Smooth muscle cell (in vitro differentiated cells): ENCODE measurements around the gene LCA5. TPM values are rescaled to one million over a fixed set of nuclear protein-coding genes. Genes with fewer than 3 reads are reported as not detected.

Experiments used
- DNase-seq: peaks from one replicate; lab custom pipeline; 2025; ENCODE audit not compliant: unreplicated experiment; lab: John Stamatoyannopoulos, UW
- H2AFZ ChIP-seq: fragments of 200-600 bp; sonication (generic); 2 replicates; pipeline ENCODE4 v1.6.0; 2016; ENCODE audit warnings: antibody characterized with exemption, low read depth, mild to moderate bottlenecking
- H3F3A ChIP-seq: fragments of 200-600 bp; sonication (generic); 2 replicates; pipeline ENCODE4 v1.6.0; 2017; ENCODE audit warnings: antibody characterized with exemption, low read depth
- H3K27ac ChIP-seq: fragments of 200-600 bp; sonication (generic); 2 replicates; pipeline ENCODE4 v1.5.1; 2016; ENCODE audit warnings: low read depth, mild to moderate bottlenecking
- H3K27me3 ChIP-seq: fragments of 200-600 bp; sonication (generic); 2 replicates; pipeline ENCODE4 v1.6.1; 2016; ENCODE audit warnings: low read depth, mild to moderate bottlenecking
- H3K36me3 ChIP-seq: fragments of 200-600 bp; sonication (generic); 2 replicates; pipeline ENCODE4 v1.5.1; 2016; ENCODE audit warnings: low read depth
- H3K4me1 ChIP-seq: fragments of 200-600 bp; sonication (generic); 2 replicates; pipeline ENCODE4 v1.5.1; 2016; ENCODE audit warnings: low read depth
- H3K4me2 ChIP-seq: fragments of 200-600 bp; sonication (generic); 2 replicates; pipeline ENCODE4 v1.6.0; 2016; ENCODE audit warnings: mild to moderate bottlenecking
- H3K4me3 ChIP-seq: fragments of 200-600 bp; sonication (generic); 2 replicates; pipeline ENCODE4 v1.5.1; 2016; ENCODE audit warnings: mild to moderate bottlenecking
- H3K79me2 ChIP-seq: fragments of 200-600 bp; sonication (generic); 2 replicates; pipeline ENCODE4 v1.6.0; 2016; ENCODE audit warnings: low read depth, mild to moderate bottlenecking
- H3K9ac ChIP-seq: fragments of 200-600 bp; sonication (generic); 2 replicates; pipeline ENCODE4 v1.6.0; 2016; ENCODE audit warnings: low read depth
- H3K9me3 ChIP-seq: fragments of 200-600 bp; sonication (generic); replicated peaks from 2 replicates; pipeline ENCODE4 v1.5.1; 2016; ENCODE audit warnings: low read depth
- H4K20me1 ChIP-seq: fragments of 200-600 bp; sonication (generic); 2 replicates; pipeline ENCODE4 v1.6.0; 2016; ENCODE audit warnings: low read depth
- CTCF ChIP-seq: fragments of 200-600 bp; sonication (generic); IDR thresholded peaks from 2 replicates; pipeline ENCODE4 v1.5.1; 2017; ENCODE audit warnings: borderline replicate concordance, mild to moderate bottlenecking, antibody characterized with exemption; ENCODE audit not compliant: insufficient read depth, poor library complexity, severe bottlenecking
- WGBS: methylation state at CpG from one replicate; pipeline ENCODE4 v1.1.7; 2016; ENCODE audit warnings: low lambda C conversion rate; 5-methylcytosine and 5-hydroxymethylcytosine counted together
- polyA plus RNA-seq: library from polyadenylated mRNA; unstranded; fragments of >200 nt; fragmentation: Nextera tagmentation; extraction: Ambion mirVana; gene quantifications from 2 replicates; pipeline ENCODE4 v1.2.1, GENCODE V29; 2016
- total RNA-seq: library from RNA; depleted of rRNA; stranded (reverse); fragments of >200 nt; gene quantifications from 2 replicates; pipeline ENCODE4 v1.2.3, GENCODE V29; 2014

Gene LCA5
- total and polyA plus RNA-seq, 2 experiments from 2014 or later: 3.0 to 8.9 TPM

GRCh38 chr6:79510707-79511106 is 26.5 kb downstream of the LCA5 start:
- H3F3A ChIP-seq: no peaks in the 10 kb centered on the region
- H3K27ac ChIP-seq: no peak overlapping the region
- no peak overlapping the region for H3K9ac ChIP-seq
- no peaks in the 10 kb centered on the region for H4K20me1 ChIP-seq
- H3K4me3 ChIP-seq: no peak overlapping the region
- DNase-seq: no peak
- no peaks in the 10 kb centered on the region for H3K9me3 ChIP-seq
- no peaks in the 10 kb centered on the region for H3K27me3 ChIP-seq
- WGBS: 96% methylated on average over 1 of the region's 1 CpG
- H3K4me2 ChIP-seq: no peak overlapping the region
- no peaks in the 10 kb centered on the region for H3K79me2 ChIP-seq
- H2AFZ ChIP-seq: no peak overlapping the region
- no peak for TF ChIP-seq CTCF
- H3K36me3 ChIP-seq: no peaks in the 10 kb centered on the region
- no peaks in the 10 kb centered on the region for H3K4me1 ChIP-seq

GRCh38 chr6:79506251-79506650 is 31.0 kb downstream of the LCA5 start:
- H3K9me3 ChIP-seq: no peaks in the 10 kb centered on the region
- no peaks in the 10 kb centered on the region for H4K20me1 ChIP-seq
- H3K27ac ChIP-seq: no peak overlapping the region
- H3K4me3 ChIP-seq: no peak overlapping the region
- H3K4me2 ChIP-seq: no peak overlapping the region
- TF ChIP-seq CTCF: no peak
- no peaks in the 10 kb centered on the region for H3K36me3 ChIP-seq
- no peaks in the 10 kb centered on the region for H3K27me3 ChIP-seq
- DNase-seq: no peak
- no peaks in the 10 kb centered on the region for H3K79me2 ChIP-seq
- no peaks in the 10 kb centered on the region for H3K4me1 ChIP-seq
- no peak overlapping the region for H3K9ac ChIP-seq
- 96% methylated on average over 1 of the region's 1 CpG for WGBS
- H2AFZ ChIP-seq: no peak overlapping the region
- H3F3A ChIP-seq: no peaks in the 10 kb centered on the region

- H3K4me2 ChIP-seq: no peak overlapping the region
- H3F3A ChIP-seq: no peaks in the 10 kb centered on the region
- no peaks in the 10 kb centered on the region for H3K27me3 ChIP-seq
- H3K36me3 ChIP-seq: no peaks in the 10 kb centered on the region
- H4K20me1 ChIP-seq: no peaks in the 10 kb centered on the region
- no peaks in the 10 kb centered on the region for H3K9me3 ChIP-seq
- H2AFZ ChIP-seq: no peak overlapping the region
- no peaks in the 10 kb centered on the region for H3K79me2 ChIP-seq
- 97% methylated on average over 2 of the region's 2 CpGs for WGBS
- H3K4me3 ChIP-seq: no peak overlapping the region
- no peak overlapping the region for H3K27ac ChIP-seq
- no peak for DNase-seq
- H3K9ac ChIP-seq: no peak overlapping the region
- TF ChIP-seq CTCF: no peak
- H3K4me1 ChIP-seq: no peaks in the 10 kb centered on the region
Observed at GRCh38 chr6:79504372-79504771, 32.9 kb downstream of the LCA5 start.

GRCh38 chr6:79498842-79499241 is 38.4 kb downstream of the LCA5 start:
- no peak overlapping the region for H3K9ac ChIP-seq
- no peaks in the 10 kb centered on the region for H3K36me3 ChIP-seq
- no peak for DNase-seq
- H3K4me2 ChIP-seq: no peak overlapping the region
- WGBS: 96% methylated on average over 1 of the region's 1 CpG
- no peak for TF ChIP-seq CTCF
- no peaks in the 10 kb centered on the region for H4K20me1 ChIP-seq
- H3K9me3 ChIP-seq: no peaks in the 10 kb centered on the region
- no peak overlapping the region for H3K27ac ChIP-seq
- no peaks in the 10 kb centered on the region for H3F3A ChIP-seq
- H3K4me3 ChIP-seq: no peak overlapping the region
- no peaks in the 10 kb centered on the region for H3K79me2 ChIP-seq
- no peaks in the 10 kb centered on the region for H3K4me1 ChIP-seq
- no peak overlapping the region for H2AFZ ChIP-seq
- no peaks in the 10 kb centered on the region for H3K27me3 ChIP-seq
